ENCODE measurements around the gene DPM2.

The DPM2 gene

GRCh38 chr9:127909839-127910273 lies 27.8 kb downstream of the DPM2 start:
- H3K4me3 ChIP-seq: no peak overlapping the region
- no peaks in the 10 kb centered on the region for H3K4me1 ChIP-seq
- peaks cover 34% of the 10 kb centered on the region for H3K36me3 ChIP-seq (replicated peaks)
- no peaks in the 10 kb centered on the region for H3K27me3 ChIP-seq (ENCODE audit: low read depth)
- H3K9me3 ChIP-seq: no peaks in the 10 kb centered on the region
- DNase-seq (ENCODE audit: low spot score in 2 of 2): no peak
- in situ Hi-C loops (cut with MboI; ENCODE audit: low sequenced_read_pairs): loop anchor here (10.0 to 25.0 kb wide), 2 partner anchors 175 to 973 kb away; partner anchors contain the start of gene TOR2A

GRCh38 chr9:127908660-127908926 lies 29.1 kb downstream of the DPM2 start:
- Histone ChIP-seq H3K36me3 (replicated peaks) (peaks cover 34% of the 10 kb centered on the region), H3K9me3 (no peaks in the 10 kb centered on the region), H3K4me1 (peaks cover 2% of the 10 kb centered on the region; the same call in 1 of the 2 replicates), H3K4me3 (no peak overlapping the region), H3K27me3 (ENCODE audit: low read depth) (no peaks in the 10 kb centered on the region)
- DNase-seq (ENCODE audit: low spot score in 2 of 2): no peak
- in situ Hi-C loops (cut with MboI; ENCODE audit: low sequenced_read_pairs): loop anchor here (25.0 kb wide), 1 partner anchor 971 kb away; no protein-coding TSS in a partner anchor

- Histone ChIP-seq H3K27me3 (ENCODE audit: low read depth) (no peaks in the 10 kb centered on the region), H3K4me3 (no peak overlapping the region), H3K9me3 (no peaks in the 10 kb centered on the region), H3K4me1 (peaks cover 7% of the 10 kb centered on the region; the same call in 1 of the 2 replicates), H3K36me3 (replicated peaks) (peaks cover 32% of the 10 kb centered on the region)
- DNase-seq (ENCODE audit: low spot score in 2 of 2): no peak
- in situ Hi-C loops (cut with MboI; ENCODE audit: low sequenced_read_pairs): loop anchor here (25.0 kb wide), 1 partner anchor 971 kb away; no protein-coding TSS in a partner anchor
Observed at GRCh38 chr9:127907867-127908659, 29.6 kb downstream of the DPM2 start.

- DNase-seq (ENCODE audit: low spot score in 2 of 2): no peak
- H3K4me1 ChIP-seq: peaks cover 17% of the 10 kb centered on the region
- H3K27me3 ChIP-seq (ENCODE audit: low read depth): no peaks in the 10 kb centered on the region
- peaks cover 10% of the 10 kb centered on the region for H3K36me3 ChIP-seq (replicated peaks)
- no peaks in the 10 kb centered on the region for H3K9me3 ChIP-seq
- in situ Hi-C loops (cut with MboI; ENCODE audit: low sequenced_read_pairs): loop anchor here (25.0 kb wide), 1 partner anchor 968 kb away; no protein-coding TSS in a partner anchor
- H3K4me3 ChIP-seq: no peak overlapping the region
Observed at GRCh38 chr9:127905788-127906191, 31.9 kb downstream of the DPM2 start.

GRCh38 chr9:127905004-127905728 lies 32.5 kb downstream of the DPM2 start:
- in situ Hi-C loops (cut with MboI; ENCODE audit: low sequenced_read_pairs): loop anchor here (25.0 kb wide), 1 partner anchor 968 kb away; no protein-coding TSS in a partner anchor
- H3K4me3 ChIP-seq: no peak overlapping the region
- no peaks in the 10 kb centered on the region for H3K27me3 ChIP-seq (ENCODE audit: low read depth)
- no peaks in the 10 kb centered on the region for H3K9me3 ChIP-seq
- peaks cover 7% of the 10 kb centered on the region; the same call in 1 of the 2 replicates for H3K36me3 ChIP-seq (replicated peaks)
- peaks cover 17% of the 10 kb centered on the region for H3K4me1 ChIP-seq
- no peak for DNase-seq (ENCODE audit: low spot score in 2 of 2)

GRCh38 chr9:127904561-127905003 lies 33.1 kb downstream of the DPM2 start:
- in situ Hi-C loops (cut with MboI; ENCODE audit: low sequenced_read_pairs): loop anchor here (25.0 kb wide), 1 partner anchor 967 kb away; no protein-coding TSS in a partner anchor
- no peaks in the 10 kb centered on the region for H3K27me3 ChIP-seq (ENCODE audit: low read depth)
- H3K4me3 ChIP-seq: no peak overlapping the region
- DNase-seq (ENCODE audit: low spot score in 2 of 2): no peak
- H3K36me3 ChIP-seq (replicated peaks): peaks cover 4% of the 10 kb centered on the region; the same call in 1 of the 2 replicates
- H3K9me3 ChIP-seq: no peaks in the 10 kb centered on the region
- peaks cover 22% of the 10 kb centered on the region for H3K4me1 ChIP-seq

GRCh38 chr9:127903557-127904475 lies 33.8 kb downstream of the DPM2 start:
- Histone ChIP-seq H3K36me3 (replicated peaks) (0 out of 2 replicates have a peak, but pooled peaks cover 2% of the 10 kb centered on the region), H3K27me3 (ENCODE audit: low read depth) (no peaks in the 10 kb centered on the region), H3K9me3 (no peaks in the 10 kb centered on the region), H3K4me1 (peaks cover 22% of the 10 kb centered on the region), H3K4me3 (no peak overlapping the region)
- in situ Hi-C loops (cut with MboI; ENCODE audit: low sequenced_read_pairs): loop anchor here (25.0 kb wide), 1 partner anchor 967 kb away; no protein-coding TSS in a partner anchor
- peak in 1 of 2 experiments; percentile 74 for DNase-seq (ENCODE audit: low spot score in 2 of 2)

GRCh38 chr9:127899128-127899943 lies 38.3 kb downstream of the DPM2 start, which contains the start of gene ST6GALNAC6:
TSS of gene ST6GALNAC6 (minus strand) at chr9:127899603. CDS start at chr9:127897981, 1,622 bp downstream.
- peaks cover 27% of the 10 kb centered on the region for H3K36me3 ChIP-seq (replicated peaks)
- H3K27me3 ChIP-seq (ENCODE audit: low read depth): no peaks in the 10 kb centered on the region
- peak; percentile 66 to 81 for DNase-seq (ENCODE audit: low spot score in 2 of 2)
- peaks cover 36% of the 10 kb centered on the region for H3K4me1 ChIP-seq
- no peaks in the 10 kb centered on the region for H3K9me3 ChIP-seq
- in situ Hi-C loops (cut with MboI; ENCODE audit: low sequenced_read_pairs): no loop called here
- H3K4me3 ChIP-seq: peak within 1 kb of the TSS; percentile 76

GRCh38 chr9:127898433-127899127 lies 39.1 kb downstream of the DPM2 start:
- peaks cover under 1% of the 10 kb centered on the region for H3K9me3 ChIP-seq
- peak overlapping the region; percentile 76 for H3K4me3 ChIP-seq
- peaks cover 34% of the 10 kb centered on the region for H3K4me1 ChIP-seq
- no peaks in the 10 kb centered on the region for H3K27me3 ChIP-seq (ENCODE audit: low read depth)
- DNase-seq (ENCODE audit: low spot score in 2 of 2): peak in 1 of 2 experiments; percentile 58
- peaks cover 35% of the 10 kb centered on the region for H3K36me3 ChIP-seq (replicated peaks)
- in situ Hi-C loops (cut with MboI; ENCODE audit: low sequenced_read_pairs): no loop called here

- Histone ChIP-seq H3K4me3 (peak overlapping the region; percentile 76), H3K9me3 (peaks cover 3% of the 10 kb centered on the region), H3K36me3 (replicated peaks) (peaks cover 43% of the 10 kb centered on the region), H3K4me1 (peaks cover 29% of the 10 kb centered on the region), H3K27me3 (ENCODE audit: low read depth) (no peaks in the 10 kb centered on the region)
- peak; percentile 64 to 89 for DNase-seq (ENCODE audit: low spot score in 2 of 2)
- in situ Hi-C loops (cut with MboI; ENCODE audit: low sequenced_read_pairs): no loop called here
Observed at GRCh38 chr9:127897193-127897692, 40.4 kb downstream of the DPM2 start.

GRCh38 chr9:127896395-127897192 lies 41.1 kb downstream of the DPM2 start:
- no peaks in the 10 kb centered on the region for H3K27me3 ChIP-seq (ENCODE audit: low read depth)
- H3K4me1 ChIP-seq: peaks cover 26% of the 10 kb centered on the region
- H3K9me3 ChIP-seq: peaks cover 3% of the 10 kb centered on the region
- no peak overlapping the region for H3K4me3 ChIP-seq
- in situ Hi-C loops (cut with MboI; ENCODE audit: low sequenced_read_pairs): no loop called here
- no peak for DNase-seq (ENCODE audit: low spot score in 2 of 2)
- peaks cover 43% of the 10 kb centered on the region for H3K36me3 ChIP-seq (replicated peaks)
